Heart left ventricle (tissue), 13 donors: ENCODE results near the gene PNPLA2.

Experiments
- CTCF ChIP-seq, 12 donors: fragments of 200-600 bp; sonication (generic) in 4 of 12; IDR thresholded peaks; one replicate each; pipeline versions ENCODE4 v1.5.0 to v1.8.0; 2018 to 2022; ENCODE audit warnings: antibody characterized with exemption in 12 of 12, mild to moderate bottlenecking in 5 of 12
- POLR2A ChIP-seq, 2 donors: fragments of 450-650 bp; IDR thresholded peaks; one replicate each; pipeline ENCODE4 v1.6.1; 2017; ENCODE audit warnings: antibody characterized with exemption in 2 of 2, mild to moderate bottlenecking in 2 of 2, moderate library complexity in 2 of 2
- donor health status: ischemic (EF 13 %, LVEDD 7.1; RV severe dilation, severe dysfunction).
- donor health status: DM: no; HTN: yes; CAD: no.
- donor health status: DM: no; HTN: no; CAD: no.
- donor health status: ischemic (EF 25% LVEDD 6.9; RV normal size, moderate dysfunction).
- donor health status: ischemic (EF 25% LVEDD 5.7; RV mildly dilated, moderate dysfunction).
- donor health status: ischemic (EF 35%, LVEDD 5.7; RV mildly dilated, moderate dysfunction).
- donor health status: nonischemic (EF 11% LVEDD 7.7; RV severe dilation, severe dysfunction).
- donor health status: DM: yes; HTN: yes; CAD: no.
- donor health status: PGD.
- donor health status: ischemic (EF 29% LVEDD 5.4; RV normal size, mild dysfunction).
- donor health status: nonischemic (EF 23%, LVEDD 6.1; RV moderate dilation, normal function).

GRCh38 chr11:776263-776560, 42.5 kb upstream of the PNPLA2 start:
- TF ChIP-seq CTCF (IDR thresholded peaks at IDR 0.05): no peak
- TF ChIP-seq POLR2A (IDR thresholded peaks at IDR 0.05): no peak
